DMS153 (cell line): ENCODE measurements around the gene GEMIN5.
A peak's percentile ranks its signal among the peaks of the same experiment; 100 is the strongest.
"Not testable (repeated sequence)": the region's sequence is repeated elsewhere in the genome, so short reads cannot be mapped to it uniquely, and the experiment has no call there.

Experiments
- DNase-seq: peaks from one replicate; lab custom pipeline; 2025; lab: John Stamatoyannopoulos, UW

The GEMIN5 gene

GRCh38 chr5:154937718-154938466 lies at the start of gene GEMIN5:
TSS of gene GEMIN5 (minus strand) at chr5:154938211. CDS start at chr5:154938133, 78 bp downstream.
- DNase-seq: peak; percentile 21

GRCh38 chr5:154986151-154986550 lies 48.1 kb upstream of the GEMIN5 start:
- DNase-seq: no peak

GRCh38 chr5:154984946-154985516 lies 47.0 kb upstream of the GEMIN5 start:
- DNase-seq: no peak

- not testable (repeated sequence) for DNase-seq
Observed at GRCh38 chr5:154978294-154978693, 40.3 kb upstream of the GEMIN5 start.

- DNase-seq: no peak
Observed at GRCh38 chr5:154977409-154977808, 39.4 kb upstream of the GEMIN5 start.

- DNase-seq: not testable (repeated sequence)
Observed at GRCh38 chr5:154976082-154976481, 38.1 kb upstream of the GEMIN5 start.

GRCh38 chr5:154972476-154973080 lies 34.6 kb upstream of the GEMIN5 start:
- peak; percentile 2 for DNase-seq

GRCh38 chr5:154971501-154971900 lies 33.5 kb upstream of the GEMIN5 start:
- DNase-seq: no peak

GRCh38 chr5:154970759-154971158 lies 32.7 kb upstream of the GEMIN5 start:
- DNase-seq: no peak

GRCh38 chr5:154968953-154969352 lies 30.9 kb upstream of the GEMIN5 start:
- no peak for DNase-seq

GRCh38 chr5:154967421-154968024 lies 29.5 kb upstream of the GEMIN5 start:
- no peak for DNase-seq

- DNase-seq: no peak
Observed at GRCh38 chr5:154966874-154967273, 28.9 kb upstream of the GEMIN5 start.

GRCh38 chr5:154966081-154966841 lies 28.2 kb upstream of the GEMIN5 start:
- no peak for DNase-seq

- DNase-seq: no peak
Observed at GRCh38 chr5:154962494-154962893, 24.5 kb upstream of the GEMIN5 start.

GRCh38 chr5:154956712-154957111 lies 18.7 kb upstream of the GEMIN5 start:
- DNase-seq: no peak

GRCh38 chr5:154949781-154950180 lies 11.8 kb upstream of the GEMIN5 start:
- no peak for DNase-seq

GRCh38 chr5:154948313-154948712 lies 10.3 kb upstream of the GEMIN5 start:
- DNase-seq: no peak

- no peak for DNase-seq
Observed at GRCh38 chr5:154947778-154948177, 9.8 kb upstream of the GEMIN5 start.

- DNase-seq: no peak
Observed at GRCh38 chr5:154945695-154946301, 7.8 kb upstream of the GEMIN5 start.

- DNase-seq: no peak
Observed at GRCh38 chr5:154944716-154945115, 6.7 kb upstream of the GEMIN5 start.

GRCh38 chr5:154943527-154943926 lies 5.5 kb upstream of the GEMIN5 start:
- no peak for DNase-seq
